ENCODE data around the gene ACTL8.
"Not testable (repeated sequence)": the region's sequence is repeated elsewhere in the genome, so short reads cannot be mapped to it uniquely, and the experiment has no call there.

ACTL8 gene

DNA sequence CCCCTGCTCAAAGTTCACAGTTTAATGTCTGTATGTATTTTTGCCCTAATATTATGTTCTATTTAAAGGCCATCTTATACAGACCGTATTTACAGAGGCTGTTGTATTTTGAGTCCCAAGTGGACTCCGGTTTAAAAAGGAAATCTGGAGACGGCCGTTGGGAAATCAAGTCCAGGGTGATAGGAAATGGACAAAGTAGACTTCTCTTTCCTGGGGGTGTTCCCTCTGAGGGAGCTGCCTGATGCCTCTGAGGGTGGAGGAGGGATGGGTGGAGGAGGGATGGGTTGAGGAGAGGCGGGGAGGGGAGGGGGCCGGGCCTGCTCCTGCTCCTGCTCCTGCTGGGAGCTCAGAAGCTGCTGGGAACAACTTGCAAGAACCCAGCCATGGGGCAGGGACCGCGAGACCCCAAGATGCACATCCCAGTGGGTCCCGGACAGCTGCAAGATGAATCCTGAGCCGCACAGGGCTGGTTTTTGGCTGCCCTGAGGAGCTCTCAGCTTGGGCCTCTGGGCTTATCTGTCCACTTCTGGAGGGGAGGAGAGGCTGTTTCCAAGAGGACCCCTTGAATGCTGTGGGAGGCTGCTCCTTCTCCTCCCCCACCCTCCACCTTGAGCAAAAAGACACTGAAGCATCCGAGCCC, 12.0 kb upstream of the ACTL8 start:
- no peak overlapping the region for H3K4me3 ChIP-seq (ENCODE audit: control insufficient read depth in 1 of 7, extremely low read depth in 1 of 7, insufficient read depth in 4 of 7, low read depth in 2 of 7, low read length in 6 of 7)
- ChIA-PET POLR2A (no interaction called here), CTCF (no interaction called here)
- H3K36me3 ChIP-seq (ENCODE audit: control insufficient read depth in 4 of 4, insufficient read depth in 4 of 4, low read length in 3 of 4) = no peaks in the 10 kb centered on the region
- no peaks in the 10 kb centered on the region for H3K4me1 ChIP-seq (ENCODE audit: control extremely low read depth in 1 of 4, control insufficient read depth in 4 of 4, insufficient read depth in 4 of 4, low read length in 3 of 4)
- DNase-seq = no peak
- H3K9me3 ChIP-seq (ENCODE audit: control extremely low read depth in 1 of 5, control insufficient read depth in 4 of 5, insufficient read depth in 2 of 5, low read depth in 1 of 5, low read length in 4 of 5) = no peaks in the 10 kb centered on the region
- peaks cover 0 to 38% (median 2%) of the 10 kb centered on the region in 5 experiments for H3K27me3 ChIP-seq (replicated peaks in 2 of 5; ENCODE audit: control insufficient read depth in 4 of 5, insufficient read depth in 5 of 5, low read length in 4 of 5)
- H3K27ac ChIP-seq (ENCODE audit: insufficient read depth in 1 of 2, low read depth in 1 of 2, low read length in 2 of 2, poor library complexity in 1 of 2, severe bottlenecking in 2 of 2) = no peak overlapping the region
- WGBS (ENCODE audit: insufficient coverage) = 52% methylated on average over 8 of the region's 11 CpGs

DNA sequence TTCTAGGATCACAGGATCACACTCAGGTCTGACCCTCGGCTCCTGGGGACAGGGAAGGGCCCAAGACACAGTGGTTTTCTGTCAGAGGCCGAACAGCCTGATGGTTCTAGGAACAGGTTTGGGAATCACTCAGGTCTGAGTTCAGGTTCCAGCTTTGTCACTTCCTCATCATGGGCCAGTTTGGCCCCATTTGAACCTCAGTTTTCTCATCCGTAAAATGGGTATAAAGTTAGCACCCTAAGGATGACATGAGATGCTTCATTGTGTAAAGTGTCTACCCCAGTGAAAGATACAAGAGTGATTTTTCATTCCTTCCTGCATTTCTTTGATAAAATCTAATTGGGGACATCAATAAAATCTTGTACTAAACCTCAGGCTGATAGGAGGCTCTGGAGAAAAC, 11.2 kb upstream of the ACTL8 start:
- WGBS (ENCODE audit: insufficient coverage) = 97% methylated on average over 3 of the region's 3 CpGs
- no peaks in the 10 kb centered on the region for H3K9me3 ChIP-seq (ENCODE audit: control extremely low read depth in 1 of 5, control insufficient read depth in 4 of 5, insufficient read depth in 2 of 5, low read depth in 1 of 5, low read length in 4 of 5)
- H3K36me3 ChIP-seq (ENCODE audit: control insufficient read depth in 4 of 4, insufficient read depth in 4 of 4, low read length in 3 of 4) = no peaks in the 10 kb centered on the region
- no peaks in the 10 kb centered on the region for H3K4me1 ChIP-seq (ENCODE audit: control extremely low read depth in 1 of 4, control insufficient read depth in 4 of 4, insufficient read depth in 4 of 4, low read length in 3 of 4)
- DNase-seq = no peak
- H3K27ac ChIP-seq (ENCODE audit: insufficient read depth in 1 of 2, low read depth in 1 of 2, low read length in 2 of 2, poor library complexity in 1 of 2, severe bottlenecking in 2 of 2) = no peak overlapping the region
- H3K4me3 ChIP-seq (ENCODE audit: control insufficient read depth in 1 of 7, extremely low read depth in 1 of 7, insufficient read depth in 4 of 7, low read depth in 2 of 7, low read length in 6 of 7) = no peak overlapping the region
- peaks cover 0 to 38% (median 2%) of the 10 kb centered on the region in 5 experiments for H3K27me3 ChIP-seq (replicated peaks in 2 of 5; ENCODE audit: control insufficient read depth in 4 of 5, insufficient read depth in 5 of 5, low read length in 4 of 5)
- CTCF ChIA-PET = no interaction called here
- POLR2A ChIA-PET = no interaction called here

DNA sequence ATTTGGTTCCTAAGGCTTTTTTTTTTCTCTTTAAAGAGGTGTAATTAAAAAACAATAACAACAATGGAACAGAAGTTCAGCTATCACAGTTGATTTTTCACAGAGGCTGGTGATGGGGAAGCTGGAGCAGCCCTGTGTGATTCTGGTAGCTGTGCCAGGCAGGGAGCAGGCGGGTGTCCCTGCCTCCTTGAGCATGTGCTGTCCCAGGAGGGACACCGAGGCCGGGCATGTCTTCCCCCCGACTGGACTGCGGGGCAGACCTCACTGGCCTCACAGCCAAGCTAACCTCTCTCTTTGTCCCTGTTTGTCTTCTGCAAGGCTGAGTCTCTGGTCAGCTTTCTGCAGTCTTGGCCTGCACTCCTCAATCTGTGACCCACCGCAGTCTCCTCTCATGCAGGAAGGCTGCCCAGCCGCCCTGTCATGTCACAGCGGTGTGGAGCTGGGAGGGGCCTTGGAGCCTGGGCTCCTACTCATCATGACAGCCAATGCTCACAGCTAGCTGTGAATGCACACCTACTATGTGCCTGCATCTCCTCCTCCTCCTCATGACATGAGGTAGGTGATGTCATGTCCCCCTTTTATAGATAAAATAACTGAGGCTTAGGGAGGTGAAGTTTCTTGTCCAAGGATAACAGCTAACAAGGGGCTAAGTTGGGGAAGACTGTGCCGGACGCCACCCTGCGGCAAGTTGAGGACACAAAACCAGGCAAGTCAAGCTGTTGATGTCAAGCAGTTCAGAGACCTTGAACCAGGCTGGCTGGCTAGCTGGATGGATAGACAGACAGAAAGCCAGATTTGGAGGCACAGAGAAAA, 10.3 kb upstream of the ACTL8 start:
- DNase-seq = no peak
- POLR2A ChIA-PET = interaction anchor here (0.6 kb wide), 1 partner anchor 99 kb away, joined by 3 read pairs; no protein-coding TSS in a partner anchor
- Histone ChIP-seq H3K36me3 (ENCODE audit: control insufficient read depth in 4 of 4, insufficient read depth in 4 of 4, low read length in 3 of 4) (no peaks in the 10 kb centered on the region), H3K9me3 (ENCODE audit: control extremely low read depth in 1 of 5, control insufficient read depth in 4 of 5, insufficient read depth in 2 of 5, low read depth in 1 of 5, low read length in 4 of 5) (no peaks in the 10 kb centered on the region), H3K4me1 (ENCODE audit: control extremely low read depth in 1 of 4, control insufficient read depth in 4 of 4, insufficient read depth in 4 of 4, low read length in 3 of 4) (no peaks in the 10 kb centered on the region), H3K27ac (ENCODE audit: insufficient read depth in 1 of 2, low read depth in 1 of 2, low read length in 2 of 2, poor library complexity in 1 of 2, severe bottlenecking in 2 of 2) (no peak overlapping the region), H3K4me3 (ENCODE audit: control insufficient read depth in 1 of 7, extremely low read depth in 1 of 7, insufficient read depth in 4 of 7, low read depth in 2 of 7, low read length in 6 of 7) (no peak overlapping the region), H3K27me3 (replicated peaks in 2 of 5; ENCODE audit: control insufficient read depth in 4 of 5, insufficient read depth in 5 of 5, low read length in 4 of 5) (peaks cover 0 to 36% (median 2%) of the 10 kb centered on the region in 5 experiments)
- WGBS (ENCODE audit: insufficient coverage) = 79% methylated on average over 9 of the region's 11 CpGs
- CTCF ChIA-PET = no interaction called here

DNA sequence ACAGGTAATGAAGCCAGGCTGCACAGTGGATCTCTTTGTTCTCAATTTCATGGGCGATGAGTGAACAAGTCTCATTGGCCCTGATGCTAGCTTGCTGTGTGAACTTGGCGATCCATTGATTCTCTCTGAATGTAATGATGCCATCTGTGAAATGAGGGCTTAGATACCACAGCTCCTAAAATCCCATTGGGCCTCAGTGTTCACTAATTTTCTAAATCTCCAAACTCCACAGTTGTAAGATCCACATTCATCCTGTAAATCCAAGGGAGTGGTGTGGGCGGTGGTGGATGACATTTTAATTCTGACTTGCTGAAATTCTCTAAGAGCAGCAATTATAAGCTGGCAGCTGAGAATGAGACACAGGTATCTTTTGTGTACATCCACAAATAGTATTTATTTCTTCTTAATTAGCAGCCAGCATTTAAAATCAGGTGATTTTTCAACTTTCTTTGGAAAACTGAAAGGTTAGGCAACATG, 9.6 kb upstream of the ACTL8 start:
- CTCF ChIA-PET = no interaction called here
- Histone ChIP-seq H3K4me3 (ENCODE audit: control insufficient read depth in 1 of 7, extremely low read depth in 1 of 7, insufficient read depth in 4 of 7, low read depth in 2 of 7, low read length in 6 of 7) (no peak overlapping the region), H3K4me1 (ENCODE audit: control extremely low read depth in 1 of 4, control insufficient read depth in 4 of 4, insufficient read depth in 4 of 4, low read length in 3 of 4) (no peaks in the 10 kb centered on the region), H3K36me3 (ENCODE audit: control insufficient read depth in 4 of 4, insufficient read depth in 4 of 4, low read length in 3 of 4) (no peaks in the 10 kb centered on the region), H3K27ac (ENCODE audit: insufficient read depth in 1 of 2, low read depth in 1 of 2, low read length in 2 of 2, poor library complexity in 1 of 2, severe bottlenecking in 2 of 2) (no peak overlapping the region), H3K9me3 (ENCODE audit: control extremely low read depth in 1 of 5, control insufficient read depth in 4 of 5, insufficient read depth in 2 of 5, low read depth in 1 of 5, low read length in 4 of 5) (no peaks in the 10 kb centered on the region), H3K27me3 (replicated peaks in 2 of 5; ENCODE audit: control insufficient read depth in 4 of 5, insufficient read depth in 5 of 5, low read length in 4 of 5) (peaks cover 0 to 35% (median 2%) of the 10 kb centered on the region in 5 experiments)
- POLR2A ChIA-PET = interaction anchor here (0.6 kb wide), 1 partner anchor 100 kb away, joined by 3 read pairs; no protein-coding TSS in a partner anchor
- no peak for DNase-seq
- 57% methylated on average over 1 of the region's 3 CpGs for WGBS (ENCODE audit: insufficient coverage)

DNA sequence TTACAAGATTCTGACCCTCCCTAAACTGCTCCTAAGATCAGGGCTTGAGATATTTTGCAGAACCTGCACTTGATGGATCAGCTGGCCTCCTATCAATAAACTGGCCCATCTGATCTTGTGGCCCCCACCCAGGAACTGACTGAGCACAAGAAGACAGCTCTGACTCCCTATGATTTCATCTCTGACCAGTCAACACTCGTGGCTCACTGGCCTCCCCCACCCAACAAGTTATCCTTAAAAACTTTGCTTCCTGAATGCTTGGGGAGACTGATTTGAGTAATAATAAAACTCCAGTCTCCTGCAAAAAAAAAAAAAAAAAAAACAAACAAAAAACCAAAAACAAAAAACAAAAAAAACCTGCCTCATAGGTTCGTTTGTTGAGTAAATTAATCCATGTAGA, 8.9 kb upstream of the ACTL8 start:
- H3K27ac ChIP-seq (ENCODE audit: insufficient read depth in 1 of 2, low read depth in 1 of 2, low read length in 2 of 2, poor library complexity in 1 of 2, severe bottlenecking in 2 of 2); H3K9me3 ChIP-seq (ENCODE audit: control extremely low read depth in 1 of 5, control insufficient read depth in 4 of 5, insufficient read depth in 2 of 5, low read depth in 1 of 5, low read length in 4 of 5); DNase-seq; POLR2A ChIA-PET; H3K4me3 ChIP-seq (ENCODE audit: control insufficient read depth in 1 of 7, extremely low read depth in 1 of 7, insufficient read depth in 4 of 7, low read depth in 2 of 7, low read length in 6 of 7); CTCF ChIA-PET; H3K36me3 ChIP-seq (ENCODE audit: control insufficient read depth in 4 of 4, insufficient read depth in 4 of 4, low read length in 3 of 4); H3K4me1 ChIP-seq (ENCODE audit: control extremely low read depth in 1 of 4, control insufficient read depth in 4 of 4, insufficient read depth in 4 of 4, low read length in 3 of 4): not testable (repeated sequence)
- H3K27me3 ChIP-seq (replicated peaks in 2 of 5; ENCODE audit: control insufficient read depth in 4 of 5, insufficient read depth in 5 of 5, low read length in 4 of 5) = peaks cover 0 to 28% (median 1%) of the 10 kb centered on the region in 5 experiments
- no CpG with 5 or more reads among the region's 2 CpGs for WGBS (ENCODE audit: insufficient coverage)

DNA sequence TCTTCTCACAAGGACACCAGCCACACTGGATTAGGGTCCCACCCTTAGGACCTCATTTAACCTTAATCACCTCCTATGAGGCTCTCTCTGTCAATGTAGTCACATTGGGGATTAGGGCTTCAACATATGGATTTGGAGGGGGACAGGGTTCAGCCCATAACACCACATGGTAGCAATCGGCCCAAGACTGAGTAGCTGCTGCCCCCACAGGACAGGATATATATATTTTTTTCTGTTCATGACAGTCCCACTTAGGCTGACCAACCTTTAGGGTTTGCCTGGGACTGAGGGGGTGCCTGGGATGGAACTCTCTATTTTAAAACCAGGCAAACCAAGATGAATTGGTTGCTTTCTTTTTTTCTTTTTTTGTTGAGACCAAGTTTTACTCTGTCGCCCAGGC, 8.2 kb upstream of the ACTL8 start:
- H3K9me3 ChIP-seq (ENCODE audit: control extremely low read depth in 1 of 5, control insufficient read depth in 4 of 5, insufficient read depth in 2 of 5, low read depth in 1 of 5, low read length in 4 of 5) = no peaks in the 10 kb centered on the region
- ChIA-PET POLR2A (no interaction called here), CTCF (no interaction called here)
- no peak overlapping the region for H3K27ac ChIP-seq (ENCODE audit: insufficient read depth in 1 of 2, low read depth in 1 of 2, low read length in 2 of 2, poor library complexity in 1 of 2, severe bottlenecking in 2 of 2)
- H3K36me3 ChIP-seq (ENCODE audit: control insufficient read depth in 4 of 4, insufficient read depth in 4 of 4, low read length in 3 of 4) = no peaks in the 10 kb centered on the region
- no peak overlapping the region for H3K4me3 ChIP-seq (ENCODE audit: control insufficient read depth in 1 of 7, extremely low read depth in 1 of 7, insufficient read depth in 4 of 7, low read depth in 2 of 7, low read length in 6 of 7)
- H3K4me1 ChIP-seq (ENCODE audit: control extremely low read depth in 1 of 4, control insufficient read depth in 4 of 4, insufficient read depth in 4 of 4, low read length in 3 of 4) = no peaks in the 10 kb centered on the region
- WGBS (ENCODE audit: insufficient coverage) = 100% methylated on average over 2 of the region's 2 CpGs
- no peak for DNase-seq
- H3K27me3 ChIP-seq (replicated peaks in 2 of 5; ENCODE audit: control insufficient read depth in 4 of 5, insufficient read depth in 5 of 5, low read length in 4 of 5) = peaks cover 0 to 23% (median 1%) of the 10 kb centered on the region in 5 experiments

DNA sequence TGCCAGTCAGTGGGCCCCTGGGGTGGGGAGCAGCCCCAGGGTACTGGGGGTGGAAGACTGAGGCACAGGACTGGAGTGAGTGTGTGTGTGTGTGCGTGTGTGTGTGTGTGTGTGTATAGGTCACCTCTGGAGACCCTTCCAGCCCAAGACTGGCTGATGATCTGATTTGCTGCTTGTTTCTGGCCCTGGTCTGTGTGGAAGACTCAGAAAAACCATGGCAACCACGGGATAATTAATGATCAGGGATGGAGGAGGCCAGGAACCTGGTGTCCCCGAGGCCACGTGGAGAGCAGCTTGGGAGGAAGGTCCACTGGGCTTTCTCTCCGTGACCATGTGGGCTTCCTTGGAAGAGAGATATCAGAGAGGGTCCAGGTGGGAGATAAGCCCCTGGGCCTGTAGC, 4.8 kb upstream of the ACTL8 start:
- ChIA-PET POLR2A (no interaction called here), CTCF (no interaction called here)

More for the DNA sequence above, 4.8 kb upstream of the ACTL8 start:
- no peak for DNase-seq
- peaks cover 1 to 12% (median 8%) of the 10 kb centered on the region in 5 experiments for H3K9me3 ChIP-seq (ENCODE audit: control extremely low read depth in 1 of 5, control insufficient read depth in 4 of 5, insufficient read depth in 2 of 5, low read depth in 1 of 5, low read length in 4 of 5)
- H3K36me3 ChIP-seq (ENCODE audit: control insufficient read depth in 4 of 4, insufficient read depth in 4 of 4, low read length in 3 of 4) = no peaks in the 10 kb centered on the region
- no peak overlapping the region for H3K27ac ChIP-seq (ENCODE audit: insufficient read depth in 1 of 2, low read depth in 1 of 2, low read length in 2 of 2, poor library complexity in 1 of 2, severe bottlenecking in 2 of 2)
- H3K27me3 ChIP-seq (replicated peaks in 2 of 5; ENCODE audit: control insufficient read depth in 4 of 5, insufficient read depth in 5 of 5, low read length in 4 of 5) = peaks cover 0 to 5% (median 0%) of the 10 kb centered on the region in 5 experiments
- no peak overlapping the region for H3K4me3 ChIP-seq (ENCODE audit: control insufficient read depth in 1 of 7, extremely low read depth in 1 of 7, insufficient read depth in 4 of 7, low read depth in 2 of 7, low read length in 6 of 7)
- 87% methylated on average over 4 of the region's 5 CpGs for WGBS (ENCODE audit: insufficient coverage)
- H3K4me1 ChIP-seq (ENCODE audit: control extremely low read depth in 1 of 4, control insufficient read depth in 4 of 4, insufficient read depth in 4 of 4, low read length in 3 of 4) = no peaks in the 10 kb centered on the region
